Uterus (tissue), 4 donors: ENCODE data around the gene MGAT2. TPM values are rescaled to one million over a fixed set of nuclear protein-coding genes. Genes with fewer than 3 reads are reported as not detected.
A peak's percentile ranks its signal among the peaks of the same experiment; 100 is the strongest.

Experiments
- DNase-seq, 2 donors: peaks; one replicate each; pipeline ENCODE4 v3.0.0-alpha.2; 2019 to 2020
- H3K27ac ChIP-seq, 2 donors: fragments of 200-600 bp; sonication (generic); 1 replicate in 1 of 2; 2 replicates in 1 of 2; pipeline ENCODE4 v1.5.1; 2016 to 2018
- H3K27me3 ChIP-seq, 2 donors: fragments of 200-600 bp; sonication (generic); one replicate each; pipeline ENCODE4 v1.5.1; 2018 to 2019; ENCODE audit warnings: control low read depth in 1 of 2
- H3K36me3 ChIP-seq, 2 donors: fragments of 200-600 bp; sonication (generic); one replicate each; pipeline ENCODE4 v1.5.1; 2019; ENCODE audit warnings: control low read depth in 1 of 2
- H3K4me1 ChIP-seq, 2 donors: fragments of 200-600 bp; sonication (generic); one replicate each; pipeline ENCODE4 v1.5.1; 2018 to 2019; ENCODE audit warnings: control low read depth in 1 of 2
- H3K4me3 ChIP-seq, 2 donors: fragments of 200-600 bp; sonication (generic); 1 replicate in 1 of 2; 2 replicates in 1 of 2; pipeline ENCODE4 v1.5.1; 2018 to 2019; ENCODE audit warnings: mild to moderate bottlenecking in 1 of 2
- H3K9me3 ChIP-seq, 2 donors: fragments of 200-600 bp; sonication (generic); one replicate each; pipeline ENCODE4 v1.5.1; 2019; ENCODE audit warnings: control low read depth in 1 of 2
- POLR2A ChIP-seq, 2 donors: fragments of 450-650 bp; IDR thresholded peaks; one replicate each; pipeline ENCODE4 v1.6.1; 2016; ENCODE audit warnings: antibody characterized with exemption in 2 of 2, mild to moderate bottlenecking in 1 of 2, moderate library complexity in 1 of 2
- intact Hi-C: fragments of 100-400 bp; cut with DNase I; formaldehyde crosslinking; loops from one replicate; pipeline ENCODE4 v1.15.1; 2023; ENCODE audit warnings: low total_unique reads
- total RNA-seq, 4 donors: library from RNA; depleted of rRNA in 3 of 4; stranded (reverse); fragments of >200 nt in 3 of 4; gene quantifications; one replicate each; pipeline versions ENCODE4 v1.1.0 to v1.2.4, GENCODE V29; 2014 to 2023
- TF ChIP-seq, protein P1 (sequence below), 4 experiments: fragments of 200-600 bp in 2 of 4; fragments of 450-650 bp in 2 of 4; sonication (generic) in 2 of 4; IDR thresholded peaks; one replicate each; pipeline ENCODE4 v1.5.1; 2016 to 2019; ENCODE audit warnings: antibody characterized with exemption in 4 of 4, mild to moderate bottlenecking in 2 of 4, moderate library complexity in 1 of 4
- donor health status: DM: yes; HTN: yes; CAD: no.

Gene MGAT2
- total RNA-seq, 4 donors from 2014 or later, result 24.6 to 52.1 (median 32.6) TPM

DNA sequence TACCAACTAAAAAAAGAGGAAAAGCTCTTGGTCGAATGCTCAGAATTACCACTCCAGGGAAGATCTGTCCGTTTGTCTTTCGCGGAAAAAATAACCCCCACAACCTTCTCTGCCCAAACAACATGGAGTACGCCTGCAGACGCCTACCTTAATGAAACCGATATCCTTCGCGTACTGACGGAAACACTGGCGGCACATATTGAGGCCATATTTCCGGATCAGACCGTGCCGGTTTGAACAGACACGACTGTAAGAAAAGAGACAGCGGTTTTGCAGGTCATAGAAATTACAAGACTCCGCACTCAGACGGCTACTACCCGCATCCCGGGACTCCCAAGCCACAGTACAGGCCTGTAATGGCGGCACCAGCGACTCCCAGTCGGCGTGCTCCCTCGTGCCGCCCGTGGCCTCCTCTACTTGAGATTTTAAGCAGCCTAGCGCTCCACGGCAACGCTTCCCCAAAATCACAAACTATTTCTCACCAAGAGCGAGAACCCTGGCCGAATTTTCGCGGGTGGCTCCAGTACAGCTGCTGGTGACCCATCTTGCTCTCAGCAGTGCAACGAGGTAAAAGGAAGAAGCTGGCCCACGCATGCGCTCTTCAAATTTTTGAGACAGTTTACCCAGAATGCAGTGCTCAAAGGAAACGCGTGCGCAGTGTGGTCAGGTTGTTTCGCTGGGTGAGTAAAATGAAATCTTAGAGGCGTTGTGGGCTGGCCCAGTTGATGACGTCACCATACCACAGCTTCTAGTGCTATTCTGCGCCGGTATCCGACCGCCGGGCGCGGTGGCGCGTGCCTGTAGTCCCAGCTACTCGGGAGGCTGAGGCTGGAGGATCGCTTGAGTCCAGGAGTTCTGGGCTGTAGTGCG lies 34.6 kb upstream of the MGAT2 start, which contains the start of gene RPS29:
TSS of gene RPS29 (minus strand) at position 578 of the 870 bp plus-strand sequence. CDS start at position 544, 34 bp downstream.
- intact Hi-C loops, result no loop called here
- Histone ChIP-seq H3K4me1 (peaks cover 0 to 4% of the 10 kb centered on the region in 2 donors), H3K4me3 (peak within 1 kb of the TSS; percentile 84 to 94), H3K27me3 (no peaks in the 10 kb centered on the region), H3K27ac (peak within 1 kb of the TSS; percentile 89 to 91), H3K9me3 (no peaks in the 10 kb centered on the region), H3K36me3 (no peaks in the 10 kb centered on the region)
- peak; percentile 98 to 99 for DNase-seq
- TF ChIP-seq, protein P1, sequence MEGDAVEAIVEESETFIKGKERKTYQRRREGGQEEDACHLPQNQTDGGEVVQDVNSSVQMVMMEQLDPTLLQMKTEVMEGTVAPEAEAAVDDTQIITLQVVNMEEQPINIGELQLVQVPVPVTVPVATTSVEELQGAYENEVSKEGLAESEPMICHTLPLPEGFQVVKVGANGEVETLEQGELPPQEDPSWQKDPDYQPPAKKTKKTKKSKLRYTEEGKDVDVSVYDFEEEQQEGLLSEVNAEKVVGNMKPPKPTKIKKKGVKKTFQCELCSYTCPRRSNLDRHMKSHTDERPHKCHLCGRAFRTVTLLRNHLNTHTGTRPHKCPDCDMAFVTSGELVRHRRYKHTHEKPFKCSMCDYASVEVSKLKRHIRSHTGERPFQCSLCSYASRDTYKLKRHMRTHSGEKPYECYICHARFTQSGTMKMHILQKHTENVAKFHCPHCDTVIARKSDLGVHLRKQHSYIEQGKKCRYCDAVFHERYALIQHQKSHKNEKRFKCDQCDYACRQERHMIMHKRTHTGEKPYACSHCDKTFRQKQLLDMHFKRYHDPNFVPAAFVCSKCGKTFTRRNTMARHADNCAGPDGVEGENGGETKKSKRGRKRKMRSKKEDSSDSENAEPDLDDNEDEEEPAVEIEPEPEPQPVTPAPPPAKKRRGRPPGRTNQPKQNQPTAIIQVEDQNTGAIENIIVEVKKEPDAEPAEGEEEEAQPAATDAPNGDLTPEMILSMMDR (IDR thresholded peaks at IDR 0.05), result peak in 1 of 4 experiments; percentile 23
- TF ChIP-seq POLR2A (IDR thresholded peaks at IDR 0.05), result peak; percentile 80 to 83

DNA sequence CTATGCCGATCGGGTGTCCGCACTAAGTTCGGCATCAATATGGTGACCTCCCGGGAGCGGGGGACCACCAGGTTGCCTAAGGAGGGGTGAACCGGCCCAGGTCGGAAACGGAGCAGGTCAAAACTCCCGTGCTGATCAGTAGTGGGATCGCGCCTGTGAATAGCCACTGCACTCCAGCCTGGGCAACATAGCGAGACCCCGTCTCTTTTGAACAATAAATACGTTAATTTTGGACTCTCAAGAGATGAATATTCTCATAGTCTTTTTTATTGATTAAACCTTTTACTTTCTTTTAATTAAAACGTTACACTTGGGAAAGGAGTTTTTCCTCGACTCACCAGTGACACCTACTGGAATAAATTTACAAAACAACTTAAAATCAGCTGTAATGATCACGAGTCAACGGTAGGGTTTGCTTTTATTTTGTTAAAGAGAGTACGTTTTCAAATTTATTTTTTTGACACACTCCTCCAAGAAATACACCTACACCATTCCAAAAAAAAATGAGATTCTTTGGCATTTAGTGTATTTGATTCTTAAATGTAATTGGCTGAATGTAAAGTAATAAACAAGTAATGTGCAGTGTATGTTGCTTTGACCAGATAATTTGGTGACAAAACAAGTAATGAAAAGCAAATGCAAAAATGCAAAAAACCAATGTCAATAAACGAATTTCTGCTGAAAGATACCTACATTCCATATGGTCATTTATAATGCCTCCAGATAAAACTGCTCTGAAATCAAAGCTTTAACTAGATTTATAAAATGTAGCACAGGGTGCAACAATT lies 33.7 kb upstream of the MGAT2 start:
- H3K4me1 ChIP-seq, result peaks cover 0 to 4% of the 10 kb centered on the region in 2 donors
- intact Hi-C loops, result no loop called here
- H3K27ac ChIP-seq, result peak overlapping the region; percentile 89 to 91
- no peaks in the 10 kb centered on the region for H3K27me3 ChIP-seq
- no peaks in the 10 kb centered on the region for H3K36me3 ChIP-seq
- DNase-seq, result peak; percentile 33 to 34
- peak overlapping the region; percentile 84 to 94 for H3K4me3 ChIP-seq
- H3K9me3 ChIP-seq, result no peaks in the 10 kb centered on the region
- TF ChIP-seq POLR2A (IDR thresholded peaks at IDR 0.05), result no peak
- TF ChIP-seq, protein P1 (IDR thresholded peaks at IDR 0.05), result peak; percentile 64 to 84 (median 74)

DNA sequence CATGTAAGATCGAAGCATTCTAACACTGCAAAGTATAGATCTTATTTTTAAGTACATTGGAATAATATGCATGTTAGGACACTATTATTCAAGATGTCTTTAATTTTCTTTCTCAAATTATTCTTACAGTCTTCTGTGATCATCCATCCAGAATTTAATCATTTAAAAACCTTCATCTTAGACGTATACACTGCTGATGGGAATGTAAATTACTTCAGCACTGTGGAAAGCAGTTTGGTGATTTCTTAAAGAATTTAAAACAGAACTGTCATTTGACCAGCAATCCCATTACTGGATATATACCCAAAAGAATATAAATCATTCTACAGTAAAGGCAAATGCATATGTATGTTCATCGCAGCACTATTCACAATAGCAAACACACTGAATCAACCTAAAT lies 31.2 kb upstream of the MGAT2 start:
- Histone ChIP-seq H3K36me3 (no peaks in the 10 kb centered on the region), H3K27me3 (no peaks in the 10 kb centered on the region), H3K9me3 (no peaks in the 10 kb centered on the region), H3K4me1 (peaks cover 0 to 4% of the 10 kb centered on the region in 2 donors), H3K27ac (no peak overlapping the region), H3K4me3 (no peak overlapping the region)
- TF ChIP-seq POLR2A (IDR thresholded peaks at IDR 0.05), result no peak
- TF ChIP-seq, protein P1 (IDR thresholded peaks at IDR 0.05), result no peak
- no peak for DNase-seq
- intact Hi-C loops, result no loop called here

DNA sequence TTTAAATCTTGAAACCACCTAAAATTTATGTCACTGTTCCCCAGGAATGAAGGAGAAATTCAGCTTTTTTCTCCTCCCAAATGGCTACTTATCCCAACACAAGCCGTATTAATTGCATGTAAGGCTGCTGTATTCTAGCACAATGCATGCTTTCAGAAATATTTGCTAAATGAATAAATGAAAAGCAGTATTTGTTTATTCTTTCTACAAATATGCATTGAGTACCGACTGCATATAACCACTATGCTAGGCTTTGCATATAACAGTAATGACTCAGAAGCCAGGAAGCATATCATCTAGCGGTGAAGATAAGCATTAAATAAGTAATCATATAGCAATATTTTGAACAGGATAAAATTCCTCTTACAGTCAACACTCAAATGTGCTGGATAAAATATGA lies 27.6 kb upstream of the MGAT2 start:
- Histone ChIP-seq H3K4me3 (no peak overlapping the region), H3K36me3 (no peaks in the 10 kb centered on the region), H3K9me3 (no peaks in the 10 kb centered on the region), H3K4me1 (peaks cover 0 to 4% of the 10 kb centered on the region in 2 donors), H3K27ac (no peak overlapping the region), H3K27me3 (no peaks in the 10 kb centered on the region)
- intact Hi-C loops, result no loop called here
- DNase-seq, result no peak
- TF ChIP-seq, protein P1 (IDR thresholded peaks at IDR 0.05), result no peak
- no peak for TF ChIP-seq POLR2A (IDR thresholded peaks at IDR 0.05)
